ENCODE data around the gene ERFE.

ERFE gene

GRCh38 chr2:238203094-238203972 lies 44.6 kb downstream of the ERFE start, which contains the start of gene ILKAP:
Gene ILKAP (minus strand): TSS chr2:238203695. CDS start chr2:238203553, 142 bp downstream.
- DNase-seq (ENCODE audit: low spot score), result peak; percentile 100

GRCh38 chr2:238203973-238204683 lies 45.4 kb downstream of the ERFE start:
- TF ChIP-seq CTCF (IDR thresholded peaks at IDR 0.05; ENCODE audit: extremely low read depth, missing control alignments), result no peak
- peak; percentile 29 for DNase-seq (ENCODE audit: low spot score)

More at GRCh38 chr2:238203094-238203972, 44.6 kb downstream of the ERFE start, which contains the start of gene ILKAP:
- TF ChIP-seq CTCF (IDR thresholded peaks at IDR 0.05; ENCODE audit: extremely low read depth, missing control alignments), result no peak

GRCh38 chr2:238207006-238207405 lies 48.2 kb downstream of the ERFE start:
- TF ChIP-seq CTCF (IDR thresholded peaks at IDR 0.05; ENCODE audit: extremely low read depth, missing control alignments), result no peak
- DNase-seq (ENCODE audit: low spot score), result no peak

DNA sequence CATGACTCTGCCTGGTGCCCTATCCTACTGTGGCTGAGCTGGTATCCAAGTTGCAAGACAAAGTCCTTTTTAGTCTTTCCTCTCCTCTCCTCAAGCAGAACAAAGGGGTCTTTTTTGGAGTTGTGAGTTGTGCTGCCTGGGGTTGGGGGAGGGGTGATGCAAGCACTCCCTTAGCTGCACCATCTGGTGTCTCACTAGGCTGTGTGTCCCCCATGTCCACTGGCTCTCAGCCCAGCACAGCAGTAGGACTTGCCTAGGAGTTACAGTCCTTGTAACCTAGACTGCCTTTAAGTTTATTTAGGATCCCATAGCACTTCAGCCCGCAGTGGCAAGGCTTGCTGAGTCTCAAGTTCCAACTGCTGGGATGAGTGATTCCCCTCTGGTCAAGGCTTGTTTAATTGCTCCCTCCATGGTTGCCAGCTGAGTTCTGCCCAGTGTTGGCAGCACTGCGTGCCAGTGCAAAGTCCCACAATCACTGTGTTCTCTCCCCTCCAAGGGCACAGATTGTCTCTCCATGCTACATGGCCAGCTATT lies 57.9 kb downstream of the ERFE start:
- DNase-seq (ENCODE audit: low spot score), result no peak
- TF ChIP-seq CTCF (IDR thresholded peaks at IDR 0.05; ENCODE audit: extremely low read depth, missing control alignments), result no peak
